ENCODE data around the gene MAFG. TPM values are rescaled to one million over a fixed set of nuclear protein-coding genes. Genes with fewer than 3 reads are reported as not detected.

The MAFG gene
- polyA plus RNA-seq, 1 of the 3 experiments (the other 2 are of a cell fraction): 38.7 TPM

DNA sequence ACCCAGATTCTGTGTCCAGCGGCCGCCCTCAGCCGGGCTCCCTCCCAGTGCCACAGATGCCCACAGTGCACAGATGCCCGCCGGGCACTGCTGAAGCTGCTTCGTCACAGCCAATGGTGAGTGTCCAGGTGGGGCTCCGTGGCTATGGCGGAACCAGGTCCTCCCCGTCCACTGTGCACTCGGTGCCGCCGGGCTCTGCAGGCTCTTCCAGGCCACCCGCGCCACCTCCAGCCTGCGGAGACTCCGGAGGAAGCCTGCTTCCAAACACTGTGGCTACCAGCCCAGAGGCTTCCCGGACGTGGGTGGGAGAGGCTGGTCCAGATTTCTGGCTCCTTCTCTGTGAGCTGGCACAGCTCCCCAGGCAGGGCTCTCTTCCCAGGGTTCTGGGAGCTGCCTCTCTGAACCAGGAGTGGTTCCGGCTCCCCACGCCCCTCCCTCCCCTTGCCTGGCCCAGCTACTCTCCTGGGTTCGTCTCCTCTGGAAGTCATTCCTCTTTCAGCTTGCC, 12.4 kb upstream of the MAFG start:
- Histone ChIP-seq H4K20me1 (ENCODE audit: insufficient read depth) (no peaks in the 10 kb centered on the region), H2AFZ (ENCODE audit: low read depth) (no peak overlapping the region)
- CTCF ChIA-PET: interaction anchor here (1.1 to 17.7 kb wide), 6 partner anchors 9 to 214 kb away, joined by 3 to 216 read pairs (median 3); partner anchors contain the start of genes CENPX, LRRC45 and NOTUM

More for the DNA sequence above, 12.4 kb upstream of the MAFG start:
- Histone ChIP-seq H3K79me2 (ENCODE audit: insufficient read depth) (peaks cover 19% of the 10 kb centered on the region), H3K27ac (ENCODE audit: low read depth in 2 of 2, low read length in 1 of 2) (no peak overlapping the region), H3F3A (replicated peaks; ENCODE audit: insufficient read depth) (peaks cover 3% of the 10 kb centered on the region), H3K36me3 (replicated peaks in 1 of 2; ENCODE audit: control insufficient read depth in 1 of 2, insufficient read depth in 2 of 2, low read length in 1 of 2) (peaks cover 0 to 2% of the 10 kb centered on the region in 2 experiments), H3K9me3 (no peaks in the 10 kb centered on the region), H3K4me3 (ENCODE audit: low read depth in 2 of 2, low read length in 1 of 2) (no peak overlapping the region), H3K4me1 (ENCODE audit: control insufficient read depth in 1 of 2, insufficient read depth in 2 of 2, low read depth in 1 of 2, low read length in 1 of 2) (peaks cover 6 to 17% of the 10 kb centered on the region in 2 experiments; a peak in 2 of 4 replicates), H3K9me2 (no peaks in the 10 kb centered on the region), H3K4me2 (no peak overlapping the region), H3K9ac (no peak overlapping the region), H3K27me3 (ENCODE audit: insufficient read depth) (no peaks in the 10 kb centered on the region)
- 80% methylated on average over 12 of the region's 21 CpGs for WGBS (ENCODE audit: low lambda C conversion rate)
- POLR2A ChIA-PET: no interaction called here
- DNase-seq: no peak
- TF ChIP-seq, protein P1, sequence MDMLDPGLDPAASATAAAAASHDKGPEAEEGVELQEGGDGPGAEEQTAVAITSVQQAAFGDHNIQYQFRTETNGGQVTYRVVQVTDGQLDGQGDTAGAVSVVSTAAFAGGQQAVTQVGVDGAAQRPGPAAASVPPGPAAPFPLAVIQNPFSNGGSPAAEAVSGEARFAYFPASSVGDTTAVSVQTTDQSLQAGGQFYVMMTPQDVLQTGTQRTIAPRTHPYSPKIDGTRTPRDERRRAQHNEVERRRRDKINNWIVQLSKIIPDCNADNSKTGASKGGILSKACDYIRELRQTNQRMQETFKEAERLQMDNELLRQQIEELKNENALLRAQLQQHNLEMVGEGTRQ (IDR thresholded peaks at IDR 0.05; ENCODE audit: borderline replicate concordance, low read depth, low read length): no peak
- TF ChIP-seq YY1 (IDR thresholded peaks at IDR 0.05; ENCODE audit: low read depth) (no peak), FOXM1 (IDR thresholded peaks at IDR 0.05; ENCODE audit: low read depth) (no peak), GATA2 (CRISPR knock-in tag; IDR thresholded peaks at IDR 0.05) (no peak), GABPA (IDR thresholded peaks at IDR 0.05; ENCODE audit: low read depth) (no peak), MXI1 (IDR thresholded peaks at IDR 0.05; ENCODE audit: low read depth, low read length) (no peak), RXRA (IDR thresholded peaks at IDR 0.05; ENCODE audit: borderline replicate concordance, low read depth) (no peak), CHD2 (IDR thresholded peaks at IDR 0.05; ENCODE audit: low read length, partially characterized antibody) (no peak), TAF1 (IDR thresholded peaks at IDR 0.05; ENCODE audit: borderline replicate concordance, low read depth, low read length) (no peak), MEF2A (IDR thresholded peaks at IDR 0.05; ENCODE audit: borderline replicate concordance, low read depth) (no peak), EZH2phosphoT487 (IDR thresholded peaks at IDR 0.05; ENCODE audit: borderline replicate concordance, low read depth) (no peak), SIN3A (IDR thresholded peaks at IDR 0.05; ENCODE audit: borderline replicate concordance, low read depth, low read length) (no peak), TCF12 (IDR thresholded peaks at IDR 0.05) (no peak), FOSL2 (IDR thresholded peaks at IDR 0.05; ENCODE audit: borderline replicate concordance, low read depth) (no peak), SMC3 (IDR thresholded peaks at IDR 0.05; ENCODE audit: low read depth, low read length) (no peak)
- TF ChIP-seq, protein P2, sequence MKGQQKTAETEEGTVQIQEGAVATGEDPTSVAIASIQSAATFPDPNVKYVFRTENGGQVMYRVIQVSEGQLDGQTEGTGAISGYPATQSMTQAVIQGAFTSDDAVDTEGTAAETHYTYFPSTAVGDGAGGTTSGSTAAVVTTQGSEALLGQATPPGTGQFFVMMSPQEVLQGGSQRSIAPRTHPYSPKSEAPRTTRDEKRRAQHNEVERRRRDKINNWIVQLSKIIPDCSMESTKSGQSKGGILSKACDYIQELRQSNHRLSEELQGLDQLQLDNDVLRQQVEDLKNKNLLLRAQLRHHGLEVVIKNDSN (IDR thresholded peaks at IDR 0.05; ENCODE audit: borderline replicate concordance, low read depth): no peak
- TF ChIP-seq, protein P3, sequence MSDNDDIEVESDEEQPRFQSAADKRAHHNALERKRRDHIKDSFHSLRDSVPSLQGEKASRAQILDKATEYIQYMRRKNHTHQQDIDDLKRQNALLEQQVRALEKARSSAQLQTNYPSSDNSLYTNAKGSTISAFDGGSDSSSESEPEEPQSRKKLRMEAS (IDR thresholded peaks at IDR 0.05; ENCODE audit: low read depth): no peak
- TF ChIP-seq, protein P4, sequence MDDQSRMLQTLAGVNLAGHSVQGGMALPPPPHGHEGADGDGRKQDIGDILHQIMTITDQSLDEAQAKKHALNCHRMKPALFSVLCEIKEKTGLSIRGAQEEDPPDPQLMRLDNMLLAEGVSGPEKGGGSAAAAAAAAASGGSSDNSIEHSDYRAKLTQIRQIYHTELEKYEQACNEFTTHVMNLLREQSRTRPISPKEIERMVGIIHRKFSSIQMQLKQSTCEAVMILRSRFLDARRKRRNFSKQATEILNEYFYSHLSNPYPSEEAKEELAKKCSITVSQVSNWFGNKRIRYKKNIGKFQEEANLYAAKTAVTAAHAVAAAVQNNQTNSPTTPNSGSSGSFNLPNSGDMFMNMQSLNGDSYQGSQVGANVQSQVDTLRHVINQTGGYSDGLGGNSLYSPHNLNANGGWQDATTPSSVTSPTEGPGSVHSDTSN (IDR thresholded peaks at IDR 0.05): no peak
- TF ChIP-seq, protein P5, sequence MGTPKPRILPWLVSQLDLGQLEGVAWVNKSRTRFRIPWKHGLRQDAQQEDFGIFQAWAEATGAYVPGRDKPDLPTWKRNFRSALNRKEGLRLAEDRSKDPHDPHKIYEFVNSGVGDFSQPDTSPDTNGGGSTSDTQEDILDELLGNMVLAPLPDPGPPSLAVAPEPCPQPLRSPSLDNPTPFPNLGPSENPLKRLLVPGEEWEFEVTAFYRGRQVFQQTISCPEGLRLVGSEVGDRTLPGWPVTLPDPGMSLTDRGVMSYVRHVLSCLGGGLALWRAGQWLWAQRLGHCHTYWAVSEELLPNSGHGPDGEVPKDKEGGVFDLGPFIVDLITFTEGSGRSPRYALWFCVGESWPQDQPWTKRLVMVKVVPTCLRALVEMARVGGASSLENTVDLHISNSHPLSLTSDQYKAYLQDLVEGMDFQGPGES (IDR thresholded peaks at IDR 0.05; ENCODE audit: low read depth, low read length): no peak
- TF ChIP-seq, protein P6, sequence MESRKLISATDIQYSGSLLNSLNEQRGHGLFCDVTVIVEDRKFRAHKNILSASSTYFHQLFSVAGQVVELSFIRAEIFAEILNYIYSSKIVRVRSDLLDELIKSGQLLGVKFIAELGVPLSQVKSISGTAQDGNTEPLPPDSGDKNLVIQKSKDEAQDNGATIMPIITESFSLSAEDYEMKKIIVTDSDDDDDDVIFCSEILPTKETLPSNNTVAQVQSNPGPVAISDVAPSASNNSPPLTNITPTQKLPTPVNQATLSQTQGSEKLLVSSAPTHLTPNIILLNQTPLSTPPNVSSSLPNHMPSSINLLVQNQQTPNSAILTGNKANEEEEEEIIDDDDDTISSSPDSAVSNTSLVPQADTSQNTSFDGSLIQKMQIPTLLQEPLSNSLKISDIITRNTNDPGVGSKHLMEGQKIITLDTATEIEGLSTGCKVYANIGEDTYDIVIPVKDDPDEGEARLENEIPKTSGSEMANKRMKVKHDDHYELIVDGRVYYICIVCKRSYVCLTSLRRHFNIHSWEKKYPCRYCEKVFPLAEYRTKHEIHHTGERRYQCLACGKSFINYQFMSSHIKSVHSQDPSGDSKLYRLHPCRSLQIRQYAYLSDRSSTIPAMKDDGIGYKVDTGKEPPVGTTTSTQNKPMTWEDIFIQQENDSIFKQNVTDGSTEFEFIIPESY (IDR thresholded peaks at IDR 0.05; ENCODE audit: borderline replicate concordance, low read depth): no peak
